Activated B cell treated with CpG ODN at 0.5 μM for 24 hours (primary cell): ENCODE measurements around the gene CNNM3. TPM values are rescaled to one million over a fixed set of nuclear protein-coding genes. Genes with fewer than 3 reads are reported as not detected.

Source experiments
- ATAC-seq: fragments of 200-7000 bp; cut with Tn5 transposase; one replicate; pipeline ENCODE4 v1.10.0; 2021; ENCODE audit warnings: low read depth, mild to moderate bottlenecking, moderate library complexity
- CTCF ChIA-PET: fragments of 350-600 bp; sonication (Branson Sonifier 250); formaldehyde crosslinking; loops from one replicate; lab custom pipeline; 2021; ENCODE audit warnings: antibody characterized with exemption; lab: Charles Lee
- POLR2A ChIA-PET: fragments of 350-600 bp; sonication (Branson Sonifier 250); formaldehyde crosslinking; loops from one replicate; lab custom pipeline; 2021; ENCODE audit warnings: antibody characterized with exemption; lab: Charles Lee
- DNase-seq: peaks from one replicate; pipeline ENCODE4 v3.0.0; 2022
- H3K27ac Mint-ChIP-seq: one replicate; pipeline ENCODE4 v1.8.0; 2020; ENCODE audit warnings: mixed read lengths
- H3K27me3 Mint-ChIP-seq: one replicate; pipeline ENCODE4 v1.8.0; 2021; ENCODE audit warnings: mixed read lengths
- H3K36me3 Mint-ChIP-seq: one replicate; pipeline ENCODE4 v1.8.0; 2021; ENCODE audit warnings: low read depth, mixed read lengths
- H3K4me1 Mint-ChIP-seq: one replicate; pipeline ENCODE4 v1.8.0; 2021; ENCODE audit warnings: mixed read lengths
- H3K4me3 Mint-ChIP-seq: one replicate; pipeline ENCODE4 v1.8.0; 2020; ENCODE audit warnings: mild to moderate bottlenecking, mixed read lengths
- H3K9me3 Mint-ChIP-seq: one replicate; pipeline ENCODE4 v1.8.0; 2020; ENCODE audit warnings: mixed read lengths
- CTCF ChIP-seq: fragments of 200-600 bp; IDR thresholded peaks from one replicate; pipeline ENCODE4 v1.8.0; 2022; ENCODE audit warnings: antibody characterized with exemption, mild to moderate bottlenecking
- intact Hi-C: fragments of 100-400 bp; cut with micrococcal nuclease; formaldehyde crosslinking; loops from one replicate; pipeline ENCODE4 v1.15.1; 2024
- total RNA-seq: library from RNA; stranded (reverse); gene quantifications from 2 replicates; pipeline ENCODE4 v1.2.3, GENCODE V29; 2022

Gene CNNM3
- total RNA-seq, 1 donor from 2014 or later: 20.3 TPM

DNA sequence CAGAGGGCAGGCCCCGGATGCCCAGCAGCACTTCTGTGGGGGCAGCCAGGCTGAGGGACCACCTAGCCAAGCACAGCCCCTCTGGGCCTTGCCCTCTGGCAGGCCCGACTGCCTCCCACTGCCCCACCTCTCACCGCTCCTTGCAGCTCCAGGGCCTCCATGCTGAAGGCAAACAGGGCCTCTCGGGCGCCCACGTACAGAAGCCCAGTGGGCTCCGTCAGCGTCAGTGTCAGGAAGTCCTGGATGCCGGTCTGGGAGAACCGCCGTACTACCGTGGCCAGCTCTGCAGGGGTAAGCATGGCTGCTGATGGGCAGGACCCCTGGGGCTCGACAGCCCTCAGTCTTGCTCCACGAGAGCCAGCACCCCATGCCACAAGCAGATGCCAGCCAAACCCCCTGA is 50.1 kb downstream of the CNNM3 start:
- H3K27me3 Mint-ChIP-seq: peaks cover 23% of the 10 kb centered on the region
- no peaks in the 10 kb centered on the region for H3K36me3 Mint-ChIP-seq
- H3K4me1 Mint-ChIP-seq: peaks cover 24% of the 10 kb centered on the region
- DNase-seq (no peak), ATAC-seq (no peak)
- ChIA-PET POLR2A (no interaction called here), CTCF (no interaction called here)
- H3K27ac Mint-ChIP-seq: no peak overlapping the region
- no peaks in the 10 kb centered on the region for H3K9me3 Mint-ChIP-seq
- TF ChIP-seq CTCF: no peak
- intact Hi-C loops: no loop called here
- no peak overlapping the region for H3K4me3 Mint-ChIP-seq

- CTCF ChIA-PET: interaction anchor here (3.0 kb wide), 1 partner anchor 9 kb away, joined by 16 read pairs; the partner anchor contains the start of gene ANKRD39
- peak overlapping the region; percentile 15 for H3K4me3 Mint-ChIP-seq
- ATAC-seq (no peak), DNase-seq (no peak)
- intact Hi-C loops: no loop called here
- H3K36me3 Mint-ChIP-seq: no peaks in the 10 kb centered on the region
- no peaks in the 10 kb centered on the region for H3K9me3 Mint-ChIP-seq
- POLR2A ChIA-PET: interaction anchor here (0.6 kb wide), 1 partner anchor 23 kb away, joined by 5 read pairs; no protein-coding TSS in a partner anchor
- no peak for TF ChIP-seq CTCF
- H3K27ac Mint-ChIP-seq: no peak overlapping the region
- peaks cover 24% of the 10 kb centered on the region for H3K4me1 Mint-ChIP-seq
- peaks cover 26% of the 10 kb centered on the region for H3K27me3 Mint-ChIP-seq
These were observed 50.5 kb downstream of the CNNM3 start for GRCh38 chr2:96866586-96866985.

DNA sequence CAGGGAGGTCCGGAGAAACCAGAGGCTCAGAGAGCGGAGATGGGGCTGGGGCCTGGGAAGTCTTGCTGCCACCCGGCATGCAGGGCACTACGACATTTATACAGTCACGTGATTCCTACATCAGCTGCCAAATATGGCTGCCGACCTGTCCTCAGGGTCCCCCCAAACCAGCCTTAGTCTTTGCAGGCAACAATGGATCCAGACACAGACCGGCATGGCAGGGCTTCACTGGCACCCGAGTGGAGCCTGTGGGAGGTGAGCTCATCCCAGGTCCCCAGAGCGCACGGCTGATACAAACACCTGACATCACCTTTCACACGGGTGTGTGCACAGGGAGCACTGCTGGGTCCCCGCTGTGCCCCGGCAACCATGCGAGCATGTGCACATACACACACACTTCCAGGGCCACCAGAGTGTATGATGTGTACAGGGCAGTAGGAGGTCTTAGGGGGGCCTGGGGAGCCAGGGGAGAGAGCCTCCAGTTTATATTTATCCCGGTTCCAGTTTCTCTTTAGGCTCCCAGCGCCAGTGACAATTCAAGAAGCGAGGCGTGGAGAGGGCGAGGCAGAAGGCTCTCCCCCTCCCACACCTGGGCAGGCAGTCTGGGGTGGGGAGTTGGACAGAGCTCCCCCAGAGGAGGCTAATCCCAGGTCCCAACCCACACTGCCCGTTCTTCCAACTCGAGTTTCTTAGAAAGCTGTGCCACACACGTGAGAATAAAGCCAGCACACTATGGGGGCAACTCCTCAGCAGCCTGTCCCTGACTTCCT is 51.1 kb downstream of the CNNM3 start:
- Mint-ChIP-seq H3K36me3 (no peaks in the 10 kb centered on the region), H3K9me3 (no peaks in the 10 kb centered on the region), H3K27ac (no peak overlapping the region), H3K27me3 (peaks cover 26% of the 10 kb centered on the region), H3K4me1 (peaks cover 24% of the 10 kb centered on the region), H3K4me3 (peak overlapping the region; percentile 75)
- ATAC-seq: no peak
- CTCF ChIA-PET: interaction anchor here (3.0 kb wide), 1 partner anchor 9 kb away, joined by 16 read pairs; the partner anchor contains the start of gene ANKRD39
- no peak for TF ChIP-seq CTCF
- no peak for DNase-seq
- POLR2A ChIA-PET: interaction anchor here (0.6 to 2.5 kb wide), 2 partner anchors 10 to 22 kb away, joined by 5 to 17 read pairs; partner anchors contain the start of gene ANKRD39
- intact Hi-C loops: no loop called here

- TF ChIP-seq CTCF: no peak
- CTCF ChIA-PET: interaction anchor here (1.2 to 3.0 kb wide), 2 partner anchors 10 to 87 kb away, joined by 4 to 16 read pairs; partner anchors contain the start of gene ANKRD39
- DNase-seq (no peak), ATAC-seq (peak; percentile 15)
- POLR2A ChIA-PET: interaction anchor here (0.6 to 2.5 kb wide), 2 partner anchors 11 to 724 kb away, joined by 3 to 17 read pairs; partner anchors contain the start of gene ANKRD39
- Mint-ChIP-seq H3K4me3 (peak overlapping the region; percentile 75), H3K36me3 (no peaks in the 10 kb centered on the region), H3K9me3 (no peaks in the 10 kb centered on the region), H3K4me1 (peaks cover 24% of the 10 kb centered on the region), H3K27me3 (peaks cover 26% of the 10 kb centered on the region), H3K27ac (no peak overlapping the region)
- intact Hi-C loops: loop anchor here (1.0 kb wide), 1 partner anchor 10 kb away; the partner anchor contains the start of gene ANKRD39
These were observed 51.9 kb downstream of the CNNM3 start for GRCh38 chr2:96867756-96868554.
